Lung (tissue), 12 donors: ENCODE data around the gene GLB1L2. TPM values are rescaled to one million over a fixed set of nuclear protein-coding genes. Genes with fewer than 3 reads are reported as not detected.

Experiments used
- ATAC-seq: fragments of 200-7000 bp; cut with Tn5 transposase; one replicate; pipeline ENCODE4 v1.9.1; 2020; ENCODE audit warnings: moderate number of reproducible peaks; ENCODE audit not compliant: insufficient read depth, low FRiP score
- DNase-seq, 3 donors: peaks; one replicate each; pipeline ENCODE4 v3.0.0-alpha.2; 2013 to 2017
- H3K27ac ChIP-seq, 2 donors: one replicate each; pipeline ENCODE4 v1.5.1; 2013; ENCODE audit warnings: mild to moderate bottlenecking in 2 of 2, moderate library complexity in 2 of 2, control low read depth in 1 of 2, inconsistent platforms in 1 of 2, low read depth in 1 of 2, low read length in 1 of 2
- H3K27me3 ChIP-seq, 3 donors: one replicate each; pipeline ENCODE4 v1.5.1; 2013; ENCODE audit warnings: low read length in 2 of 3; ENCODE audit not compliant: control insufficient read depth in 3 of 3, insufficient read depth in 3 of 3
- H3K36me3 ChIP-seq, 4 donors: one replicate each; pipeline ENCODE4 v1.5.1; 2013; ENCODE audit warnings: low read length in 4 of 4, mild to moderate bottlenecking in 1 of 4, moderate library complexity in 1 of 4; ENCODE audit not compliant: control insufficient read depth in 4 of 4, insufficient read depth in 4 of 4
- H3K4me1 ChIP-seq, 5 donors: one replicate each; pipeline ENCODE4 v1.5.1; 2013; ENCODE audit warnings: low read length in 5 of 5, mild to moderate bottlenecking in 2 of 5, moderate library complexity in 1 of 5; ENCODE audit not compliant: control insufficient read depth in 5 of 5, insufficient read depth in 5 of 5
- H3K4me3 ChIP-seq: one replicate; pipeline ENCODE4 v1.5.1; 2013; ENCODE audit warnings: mild to moderate bottlenecking, control low read depth, moderate library complexity
- H3K9ac ChIP-seq, 2 donors: one replicate each; pipeline ENCODE4 v1.5.1; 2013; ENCODE audit warnings: low read length in 2 of 2, control low read depth in 1 of 2; ENCODE audit not compliant: insufficient read depth in 1 of 2
- H3K9me3 ChIP-seq, 4 donors: one replicate each; pipeline ENCODE4 v1.5.1; 2013; ENCODE audit warnings: low read length in 3 of 4, mild to moderate bottlenecking in 1 of 4, moderate library complexity in 1 of 4; ENCODE audit not compliant: control insufficient read depth in 4 of 4, insufficient read depth in 3 of 4
- WGBS, 2 donors: extraction: QIAGEN DNeasy Blood & Tissue Kit; methylation state at CpG; one replicate each; pipeline ENCODE4 v1.1.7; 2013; 5-methylcytosine and 5-hydroxymethylcytosine counted together
- polyA plus RNA-seq, 2 donors: library from polyadenylated mRNA; stranded (reverse); fragments of 200-250 nt; gene quantifications; one replicate each; pipeline ENCODE4 v1.2.1, GENCODE V29; 2013
- total RNA-seq, 2 donors: library from RNA; depleted of rRNA in 1 of 2; stranded (reverse); fragments of >200 nt in 1 of 2; gene quantifications; one replicate each; pipeline ENCODE4 v1.2.1, GENCODE V29; 2014 to 2021
- TF ChIP-seq, protein P1 (sequence below): IDR thresholded peaks from 2 replicates; pipeline ENCODE4 v1.5.1; 2012; ENCODE audit warnings: mild to moderate bottlenecking; ENCODE audit errors: control extremely low read depth, extremely low read depth
- donor health status: control.
- donor health status: control.
- donor health status: Bipolar disorder and iron deficiency.
- donor health status: healthy.
- donor health status: DM: yes; HTN: yes; CAD: no.

GLB1L2 gene
- total and polyA plus RNA-seq, 4 donors, result 7.1 to 13.6 (median 9.3) TPM

- H3K9me3 ChIP-seq, result peaks cover 0 to 2% (median 0%) of the 10 kb centered on the region in 4 donors
- ATAC-seq (no peak), DNase-seq (peak; percentile 63 to 83 (median 68))
- H3K9ac ChIP-seq, result no peak overlapping the region
- H3K27me3 ChIP-seq, result peaks cover 4 to 39% (median 25%) of the 10 kb centered on the region in 3 donors
- no peaks in the 10 kb centered on the region for H3K36me3 ChIP-seq
- TF ChIP-seq, protein P1, sequence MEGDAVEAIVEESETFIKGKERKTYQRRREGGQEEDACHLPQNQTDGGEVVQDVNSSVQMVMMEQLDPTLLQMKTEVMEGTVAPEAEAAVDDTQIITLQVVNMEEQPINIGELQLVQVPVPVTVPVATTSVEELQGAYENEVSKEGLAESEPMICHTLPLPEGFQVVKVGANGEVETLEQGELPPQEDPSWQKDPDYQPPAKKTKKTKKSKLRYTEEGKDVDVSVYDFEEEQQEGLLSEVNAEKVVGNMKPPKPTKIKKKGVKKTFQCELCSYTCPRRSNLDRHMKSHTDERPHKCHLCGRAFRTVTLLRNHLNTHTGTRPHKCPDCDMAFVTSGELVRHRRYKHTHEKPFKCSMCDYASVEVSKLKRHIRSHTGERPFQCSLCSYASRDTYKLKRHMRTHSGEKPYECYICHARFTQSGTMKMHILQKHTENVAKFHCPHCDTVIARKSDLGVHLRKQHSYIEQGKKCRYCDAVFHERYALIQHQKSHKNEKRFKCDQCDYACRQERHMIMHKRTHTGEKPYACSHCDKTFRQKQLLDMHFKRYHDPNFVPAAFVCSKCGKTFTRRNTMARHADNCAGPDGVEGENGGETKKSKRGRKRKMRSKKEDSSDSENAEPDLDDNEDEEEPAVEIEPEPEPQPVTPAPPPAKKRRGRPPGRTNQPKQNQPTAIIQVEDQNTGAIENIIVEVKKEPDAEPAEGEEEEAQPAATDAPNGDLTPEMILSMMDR, result no peak
- no peaks in the 10 kb centered on the region for H3K4me1 ChIP-seq
- no peak overlapping the region for H3K4me3 ChIP-seq
- no peak overlapping the region for H3K27ac ChIP-seq
- WGBS, 2 donors, result 49 to 64% methylated on average over 14 of the region's 14 CpGs
Measured at GRCh38 chr11:134417871-134418840, 86.4 kb downstream of the GLB1L2 start.

DNA sequence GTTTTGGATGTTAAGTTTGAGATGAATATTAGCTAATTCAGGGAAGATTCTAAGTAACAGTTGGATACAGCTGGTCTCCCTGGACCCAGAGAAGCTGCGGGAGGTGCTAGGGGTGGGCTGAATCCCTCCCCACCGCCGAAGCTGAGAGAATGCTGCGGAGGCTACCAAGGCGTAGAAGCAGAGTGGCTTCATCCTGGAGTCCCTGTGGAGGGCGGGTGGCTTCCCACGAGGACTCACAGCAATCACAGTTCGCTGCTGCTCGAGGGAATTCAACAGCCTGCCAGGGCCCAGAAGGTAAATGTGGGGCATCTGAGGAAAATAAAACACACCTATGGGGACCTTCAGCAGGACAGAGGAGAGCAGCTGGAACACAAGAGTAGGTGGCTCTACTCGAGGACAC is 91.3 kb downstream of the GLB1L2 start:
- WGBS, 2 donors, result 75 to 88% methylated on average over 10 of the region's 10 CpGs
- TF ChIP-seq, protein P1, result no peak
- DNase-seq, result no peak
- Histone ChIP-seq H3K27ac (no peak overlapping the region), H3K4me3 (no peak overlapping the region), H3K36me3 (no peaks in the 10 kb centered on the region), H3K27me3 (peaks cover 0 to 7% (median 4%) of the 10 kb centered on the region in 3 donors), H3K9ac (no peak overlapping the region), H3K4me1 (no peaks in the 10 kb centered on the region), H3K9me3 (peaks cover 0 to 2% (median 0%) of the 10 kb centered on the region in 4 donors)
- ATAC-seq, result no peak

DNA sequence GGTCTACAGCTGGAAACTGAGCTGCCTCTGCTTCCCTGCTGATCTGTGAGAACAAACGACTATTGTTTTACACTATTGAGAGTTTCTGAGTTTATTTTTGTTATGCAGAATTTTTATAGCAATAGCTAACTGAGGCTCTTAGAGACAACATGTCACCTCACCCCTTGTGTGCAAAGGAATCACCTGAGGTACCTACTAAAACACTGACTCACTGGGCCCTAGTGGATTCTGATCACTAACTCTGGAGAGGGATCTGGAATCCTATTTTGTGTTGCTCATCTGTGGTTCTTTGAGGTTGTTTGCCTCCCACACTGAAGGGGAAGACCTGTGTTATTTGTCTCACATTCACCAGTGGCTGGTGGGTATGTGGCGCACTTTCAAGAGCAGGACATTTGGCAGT is 93.6 kb downstream of the GLB1L2 start:
- peaks cover 0 to 10% (median 0%) of the 10 kb centered on the region in 4 donors for H3K9me3 ChIP-seq
- no peaks in the 10 kb centered on the region for H3K36me3 ChIP-seq
- H3K27me3 ChIP-seq, result peaks cover 0 to 4% (median 3%) of the 10 kb centered on the region in 3 donors
- H3K4me3 ChIP-seq, result no peak overlapping the region
- DNase-seq, result no peak
- H3K9ac ChIP-seq, result no peak overlapping the region
- no peaks in the 10 kb centered on the region for H3K4me1 ChIP-seq
- H3K27ac ChIP-seq, result no peak overlapping the region
- TF ChIP-seq, protein P1, result no peak
- 66% methylated on average over 2 of the region's 2 CpGs for WGBS, 2 donors
- ATAC-seq, result no peak

Other genes with a start within 250 kb of the GLB1L2 start
- gene NCAPD3, start 108.0 kb upstream of the GLB1L2 start, total RNA-seq, result 10 to 100 TPM; 23.5 TPM
- 1 to 10 TPM; 4.4 to 9.5 TPM for gene NCAPD3, start 108.0 kb upstream of the GLB1L2 start, polyA plus RNA-seq
- 10 to 100 TPM; 34.4 to 37.6 TPM for gene VPS26B, start 107.3 kb upstream of the GLB1L2 start, total RNA-seq
- 10 to 100 TPM; 17.1 to 20.3 TPM for gene VPS26B, start 107.3 kb upstream of the GLB1L2 start, polyA plus RNA-seq
- gene THYN1, start 78.6 kb upstream of the GLB1L2 start, total RNA-seq, result 10 to 100 TPM; 30.1 to 40.0 TPM
- gene THYN1, start 78.6 kb upstream of the GLB1L2 start, polyA plus RNA-seq, result 10 to 100 TPM; 31.5 to 67.4 TPM
- gene ACAD8, start 78.4 kb upstream of the GLB1L2 start, total RNA-seq, result 10 to 100 TPM; 34.9 to 36.3 TPM
- 10 to 100 TPM; 24.7 to 25.1 TPM for gene ACAD8, start 78.4 kb upstream of the GLB1L2 start, polyA plus RNA-seq
- gene GLB1L3, start 55.6 kb upstream of the GLB1L2 start, total RNA-seq, result under 1 TPM in 1 of 2 donors, not detected in 1; 0.18 TPM
- gene GLB1L3, start 55.6 kb upstream of the GLB1L2 start, polyA plus RNA-seq, result under 1 TPM; 0.06 to 0.29 TPM
- under 1 TPM; 0.40 to 0.49 TPM for gene B3GAT1, start 80.3 kb downstream of the GLB1L2 start, total RNA-seq
- under 1 TPM; 0.03 to 0.14 TPM for gene B3GAT1, start 80.3 kb downstream of the GLB1L2 start, polyA plus RNA-seq